NB4 (cell line): ENCODE results near the gene HS3ST3B1.

Experiments used
- POLR2A ChIP-seq: IDR thresholded peaks from 2 replicates; pipeline ENCODE4 v1.6.1; 2011; ENCODE audit warnings: mild to moderate bottlenecking; ENCODE audit not compliant: insufficient read length; ENCODE audit errors: extremely low read depth
- TF ChIP-seq, protein P1 (sequence below): IDR thresholded peaks from one replicate; pipeline ENCODE4 v1.5.1; 2012; ENCODE audit warnings: low read depth, low read length

GRCh38 chr17:14359163-14360020 lies 58.5 kb downstream of the HS3ST3B1 start:
- TF ChIP-seq, protein P1, sequence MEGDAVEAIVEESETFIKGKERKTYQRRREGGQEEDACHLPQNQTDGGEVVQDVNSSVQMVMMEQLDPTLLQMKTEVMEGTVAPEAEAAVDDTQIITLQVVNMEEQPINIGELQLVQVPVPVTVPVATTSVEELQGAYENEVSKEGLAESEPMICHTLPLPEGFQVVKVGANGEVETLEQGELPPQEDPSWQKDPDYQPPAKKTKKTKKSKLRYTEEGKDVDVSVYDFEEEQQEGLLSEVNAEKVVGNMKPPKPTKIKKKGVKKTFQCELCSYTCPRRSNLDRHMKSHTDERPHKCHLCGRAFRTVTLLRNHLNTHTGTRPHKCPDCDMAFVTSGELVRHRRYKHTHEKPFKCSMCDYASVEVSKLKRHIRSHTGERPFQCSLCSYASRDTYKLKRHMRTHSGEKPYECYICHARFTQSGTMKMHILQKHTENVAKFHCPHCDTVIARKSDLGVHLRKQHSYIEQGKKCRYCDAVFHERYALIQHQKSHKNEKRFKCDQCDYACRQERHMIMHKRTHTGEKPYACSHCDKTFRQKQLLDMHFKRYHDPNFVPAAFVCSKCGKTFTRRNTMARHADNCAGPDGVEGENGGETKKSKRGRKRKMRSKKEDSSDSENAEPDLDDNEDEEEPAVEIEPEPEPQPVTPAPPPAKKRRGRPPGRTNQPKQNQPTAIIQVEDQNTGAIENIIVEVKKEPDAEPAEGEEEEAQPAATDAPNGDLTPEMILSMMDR, result no peak
- TF ChIP-seq POLR2A, result no peak
